GM12878 (cell line): ENCODE measurements around the gene MICB. TPM values are rescaled to one million over a fixed set of nuclear protein-coding genes. Genes with fewer than 3 reads are reported as not detected.

Experiments used
- BMI1 ChIP-seq: fragments of 450-650 bp; IDR thresholded peaks from 2 replicates; pipeline ENCODE4 v1.6.1; 2016; ENCODE audit warnings: mild to moderate bottlenecking, moderate library complexity, borderline replicate concordance
- CEBPZ ChIP-seq: fragments of 150-350 bp; IDR thresholded peaks from 2 replicates; pipeline ENCODE4 v1.6.1; 2016; ENCODE audit warnings: low read depth, low read length
- CHD2 ChIP-seq: IDR thresholded peaks from 2 replicates; pipeline ENCODE4 v1.6.1; 2011; ENCODE audit warnings: low read depth, low read length, improper control_type of control experiment, borderline replicate concordance
- FOS ChIP-seq: IDR thresholded peaks from 3 replicates; pipeline ENCODE4 v1.6.1; 2011; ENCODE audit warnings: borderline replicate concordance; ENCODE audit not compliant: insufficient read length; ENCODE audit errors: extremely low read depth
- HCFC1 ChIP-seq: fragments of 150-350 bp; IDR thresholded peaks from 2 replicates; pipeline ENCODE4 v1.6.1; 2014; ENCODE audit warnings: low read length
- HDAC2 ChIP-seq: fragments of 200-600 bp; sonication (generic); IDR thresholded peaks from 2 replicates; pipeline ENCODE4 v1.6.1; 2017
- HDGF ChIP-seq: fragments of 450-650 bp; IDR thresholded peaks from 2 replicates; pipeline ENCODE4 v1.6.1; 2016; ENCODE audit warnings: antibody characterized with exemption
- MEF2A ChIP-seq: IDR thresholded peaks from 2 replicates; pipeline ENCODE4 v1.6.1; 2011; ENCODE audit warnings: low read depth, mild to moderate bottlenecking, low read length, moderate library complexity; ENCODE audit not compliant: insufficient read depth
- MEF2B ChIP-seq: fragments of 450-650 bp; IDR thresholded peaks from 2 replicates; pipeline ENCODE4 v1.6.1; 2018; ENCODE audit warnings: mild to moderate bottlenecking, moderate library complexity; ENCODE audit not compliant: partially characterized antibody, poor library complexity, severe bottlenecking
- MTA3 ChIP-seq: IDR thresholded peaks from 2 replicates; pipeline ENCODE4 v1.6.1; 2012; ENCODE audit warnings: low read length, inconsistent platforms, borderline replicate concordance
- NKRF ChIP-seq: fragments of 450-650 bp; conservative IDR thresholded peaks from 2 replicates; pipeline ENCODE4 v1.6.1; 2017; ENCODE audit warnings: mild to moderate bottlenecking, moderate library complexity
- POU2F2 ChIP-seq: IDR thresholded peaks from 3 replicates; pipeline ENCODE4 v1.6.1; 2011; ENCODE audit warnings: low read depth, mild to moderate bottlenecking, low read length, borderline replicate concordance
- SIX5 ChIP-seq: IDR thresholded peaks from 2 replicates; pipeline ENCODE4 v1.6.1; 2011; ENCODE audit warnings: mild to moderate bottlenecking, low read depth, low read length, moderate library complexity; ENCODE audit not compliant: severe bottlenecking
- SREBF1 ChIP-seq: IDR thresholded peaks from 2 replicates; pipeline ENCODE4 v1.6.1; 2012; ENCODE audit warnings: mild to moderate bottlenecking, low read length
- SUPT20H ChIP-seq: IDR thresholded peaks from 2 replicates; pipeline ENCODE4 v1.6.1; 2011; ENCODE audit warnings: low read depth, mild to moderate bottlenecking, low read length, moderate library complexity, borderline replicate concordance; ENCODE audit not compliant: control insufficient read depth
- TAF1 ChIP-seq: IDR thresholded peaks from 2 replicates; pipeline ENCODE4 v1.6.1; 2011; ENCODE audit warnings: mild to moderate bottlenecking, low read depth, low read length, borderline replicate concordance
- ZNF217 ChIP-seq: fragments of 450-650 bp; IDR thresholded peaks from 2 replicates; pipeline ENCODE4 v1.6.1; 2017; ENCODE audit warnings: antibody characterized with exemption, mild to moderate bottlenecking
- polyA plus RNA-seq, 11 experiments: library from polyadenylated mRNA; depleted of rRNA in 4 of 11; unstranded in 6 of 11; stranded (reverse) in 5 of 11; fragments of >200 nt; fragmentation: Nextera tagmentation in 4 of 11; fragmentation: Illumina TruSeq in 1 of 11; extraction: Ambion mirVana in 4 of 11; extraction: Trizol in 1 of 11; gene quantifications; 1 replicate in 1 of 11; 2 replicates in 10 of 11; pipeline versions ENCODE4 v1.2.1 to v1.2.3, GENCODE V29; 2011 to 2016; ENCODE audit warnings: inconsistent platforms in 2 of 11, missing spikeins in 2 of 11, low read depth in 1 of 11
- total RNA-seq, 4 experiments: library from RNA; depleted of rRNA in 3 of 4; stranded (reverse); fragments of >200 nt in 3 of 4; fragmentation: Illumina TruSeq in 1 of 4; extraction: Trizol in 1 of 4; gene quantifications; 2 replicates each; pipeline versions ENCODE4 v1.2.1 to v1.2.3, GENCODE V29; 2013 to 2021
- TF ChIP-seq, protein P1 (sequence below): fragments of 450-650 bp; formaldehyde crosslinking; IDR thresholded peaks from 2 replicates; pipeline ENCODE4 v1.4.0; 2022; ENCODE audit warnings: mild to moderate bottlenecking, moderate library complexity

Gene MICB
- total and polyA plus RNA-seq, 10 of the 15 experiments (the other 5 are each of a cell fraction or from before 2014, with no cell fraction given): 9.0 to 37.1 (median 17.8) TPM

GRCh38 chr6:31462964-31463870 lies 34.7 kb upstream of the MICB start (continued):
- no peak; the same call in 1 of the 2 replicates for TF ChIP-seq HDGF
- no peak for TF ChIP-seq SIX5
- TF ChIP-seq ZNF217: no peak
- TF ChIP-seq MEF2A: no peak
- TF ChIP-seq MEF2B: peak; percentile 27
- TF ChIP-seq HCFC1: no peak
- TF ChIP-seq, protein P1, sequence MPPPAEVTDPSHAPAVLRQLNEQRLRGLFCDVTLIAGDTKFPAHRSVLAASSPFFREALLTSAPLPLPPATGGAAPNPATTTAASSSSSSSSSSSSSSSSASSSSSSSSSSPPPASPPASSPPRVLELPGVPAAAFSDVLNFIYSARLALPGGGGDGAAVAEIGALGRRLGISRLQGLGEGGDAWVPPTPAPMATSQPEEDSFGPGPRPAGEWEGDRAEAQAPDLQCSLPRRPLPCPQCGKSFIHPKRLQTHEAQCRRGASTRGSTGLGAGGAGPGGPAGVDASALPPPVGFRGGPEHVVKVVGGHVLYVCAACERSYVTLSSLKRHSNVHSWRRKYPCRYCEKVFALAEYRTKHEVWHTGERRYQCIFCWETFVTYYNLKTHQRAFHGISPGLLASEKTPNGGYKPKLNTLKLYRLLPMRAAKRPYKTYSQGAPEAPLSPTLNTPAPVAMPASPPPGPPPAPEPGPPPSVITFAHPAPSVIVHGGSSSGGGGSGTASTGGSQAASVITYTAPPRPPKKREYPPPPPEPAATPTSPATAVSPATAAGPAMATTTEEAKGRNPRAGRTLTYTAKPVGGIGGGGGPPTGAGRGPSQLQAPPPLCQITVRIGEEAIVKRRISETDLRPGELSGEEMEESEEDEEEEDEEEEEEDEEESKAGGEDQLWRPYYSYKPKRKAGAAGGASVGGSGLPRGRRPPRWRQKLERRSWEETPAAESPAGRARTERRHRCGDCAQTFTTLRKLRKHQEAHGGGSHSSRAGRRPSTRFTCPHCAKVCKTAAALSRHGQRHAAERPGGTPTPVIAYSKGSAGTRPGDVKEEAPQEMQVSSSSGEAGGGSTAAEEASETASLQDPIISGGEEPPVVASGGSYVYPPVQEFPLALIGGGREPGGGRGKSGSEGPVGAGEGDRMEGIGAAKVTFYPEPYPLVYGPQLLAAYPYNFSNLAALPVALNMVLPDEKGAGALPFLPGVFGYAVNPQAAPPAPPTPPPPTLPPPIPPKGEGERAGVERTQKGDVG (CRISPR knock-in tag): no peak
- TF ChIP-seq BMI1: no peak
- TF ChIP-seq SUPT20H: no peak
- peak; percentile 51; the same call in 1 of the 2 replicates for TF ChIP-seq NKRF
- peak; percentile 44 for TF ChIP-seq FOS
- TF ChIP-seq HDAC2: no peak
- peak; percentile 71 for TF ChIP-seq CHD2
- peak; percentile 90; the same call in 2 of the 3 replicates for TF ChIP-seq POU2F2
- no peak for TF ChIP-seq CEBPZ
- TF ChIP-seq SREBF1: no peak
- TF ChIP-seq MTA3: no peak
- peak; percentile 95 for TF ChIP-seq TAF1
